GM12864 (cell line): ENCODE results near the gene TBC1D1.

Source experiments
- DNase-seq: peaks from one replicate; pipeline ENCODE4 v3.0.0-alpha.2; 2011; ENCODE audit warnings: low read depth
- H3K4me3 ChIP-seq: 2 replicates; pipeline ENCODE4 v1.5.1; 2011; ENCODE audit warnings: mild to moderate bottlenecking, low read depth, low read length, control low read depth
- CTCF ChIP-seq: IDR thresholded peaks from 2 replicates; pipeline ENCODE4 v1.5.1; 2011; ENCODE audit warnings: low read depth, mild to moderate bottlenecking, moderate library complexity, low read length, control low read depth, inconsistent platforms; ENCODE audit errors: missing control alignments

TBC1D1 gene

DNA sequence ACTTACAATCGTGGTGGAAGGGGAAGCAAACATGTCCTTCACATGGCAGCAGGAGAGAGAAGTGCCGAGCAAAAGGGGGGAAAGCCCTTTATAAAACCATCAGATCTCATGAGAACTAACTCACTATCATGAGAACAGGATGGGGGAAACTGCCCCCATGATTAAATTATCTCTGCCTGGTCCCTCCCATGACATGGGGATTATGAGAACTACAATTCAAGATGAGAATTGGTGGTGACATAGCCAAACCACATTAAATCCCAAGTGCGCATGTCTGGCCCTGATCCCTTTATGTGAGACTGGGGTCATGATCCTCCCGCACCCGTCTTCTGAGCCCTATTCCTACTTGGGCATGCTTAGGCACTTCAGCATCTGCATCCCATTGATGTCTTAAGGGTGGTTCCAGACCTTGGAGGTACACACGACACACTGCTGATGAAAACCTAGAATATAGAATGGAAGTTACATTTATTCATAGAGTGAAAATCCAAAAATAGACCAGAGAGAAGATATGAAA, 185.3 kb downstream of the TBC1D1 start:
- H3K4me3 ChIP-seq, result no peak overlapping the region
- no peak for DNase-seq
- TF ChIP-seq CTCF, result no peak

DNA sequence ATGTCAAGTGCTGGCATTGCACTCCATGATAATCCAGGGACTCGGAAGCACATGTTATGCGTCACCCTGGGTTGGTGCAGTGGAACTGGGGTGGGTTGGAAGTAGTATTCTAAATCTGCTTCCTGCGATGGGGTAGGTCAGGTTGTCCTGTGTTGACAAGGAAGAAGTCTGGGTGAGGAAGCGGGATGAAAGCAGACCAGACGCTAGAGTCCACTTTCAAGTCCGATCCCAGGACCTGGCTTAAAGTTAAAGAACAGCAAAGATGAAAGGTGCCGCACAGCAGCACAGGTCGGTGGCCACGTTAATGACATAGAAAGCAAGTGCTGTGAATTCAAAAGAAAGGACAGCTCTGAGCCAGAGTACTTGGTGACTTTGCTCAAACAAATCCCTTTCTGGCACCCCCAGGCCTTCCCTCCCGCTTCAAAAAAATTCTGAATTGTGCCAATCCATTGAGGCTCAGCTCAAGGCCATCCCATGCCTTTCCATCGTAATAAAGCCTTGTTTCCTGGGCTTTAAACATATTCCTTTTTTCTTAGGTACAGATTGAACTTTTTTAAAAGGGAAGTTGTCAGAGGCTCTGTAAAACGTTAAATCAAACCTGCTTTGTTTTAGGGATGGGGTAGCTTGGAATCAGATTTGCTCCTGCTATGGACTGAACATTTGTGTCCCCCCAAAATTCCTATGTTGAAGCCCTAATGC, 187.1 kb downstream of the TBC1D1 start:
- no peak for DNase-seq
- no peak overlapping the region for H3K4me3 ChIP-seq
- no peak for TF ChIP-seq CTCF

DNA sequence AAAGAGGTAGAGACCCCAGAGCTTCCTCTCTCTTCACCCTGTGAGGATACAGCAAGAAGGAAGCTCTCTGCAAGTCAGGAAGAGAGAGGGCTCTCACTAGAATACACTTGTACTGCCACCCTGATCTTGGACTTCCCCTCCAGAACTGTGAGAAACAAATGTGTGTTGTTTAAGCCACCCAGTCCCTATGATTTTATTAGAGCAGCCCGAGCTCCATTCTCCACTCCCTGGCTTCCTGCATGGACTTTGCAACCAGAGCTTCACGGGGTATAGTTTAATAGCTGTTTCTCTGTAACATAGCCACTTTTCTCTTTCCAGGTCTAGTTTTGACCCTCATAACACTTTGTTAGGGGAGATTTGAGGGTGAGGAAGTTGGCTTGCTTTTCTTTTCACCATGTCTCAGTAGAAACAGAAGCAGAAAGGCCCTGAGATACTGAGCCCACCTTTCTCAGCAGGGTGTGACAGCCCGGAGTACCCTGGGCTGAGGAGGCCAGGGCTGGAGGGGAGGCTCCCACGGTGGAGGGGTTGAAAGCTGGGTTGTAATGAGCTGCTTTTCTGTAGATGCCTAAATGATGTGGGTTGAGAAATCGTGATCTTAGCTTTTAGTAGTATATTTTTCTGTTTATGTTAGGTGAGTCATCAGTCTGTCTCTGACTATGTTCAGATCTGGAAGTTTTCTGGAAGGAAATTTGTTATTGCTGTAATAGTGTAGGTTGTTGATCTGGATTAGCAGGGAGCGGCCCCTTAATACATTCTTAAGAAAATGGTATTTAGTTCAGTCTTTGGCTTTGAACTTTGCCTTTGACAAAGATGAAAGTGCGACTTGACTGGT, 187.9 kb downstream of the TBC1D1 start:
- H3K4me3 ChIP-seq, result no peak overlapping the region
- no peak for DNase-seq
- TF ChIP-seq CTCF, result no peak

DNA sequence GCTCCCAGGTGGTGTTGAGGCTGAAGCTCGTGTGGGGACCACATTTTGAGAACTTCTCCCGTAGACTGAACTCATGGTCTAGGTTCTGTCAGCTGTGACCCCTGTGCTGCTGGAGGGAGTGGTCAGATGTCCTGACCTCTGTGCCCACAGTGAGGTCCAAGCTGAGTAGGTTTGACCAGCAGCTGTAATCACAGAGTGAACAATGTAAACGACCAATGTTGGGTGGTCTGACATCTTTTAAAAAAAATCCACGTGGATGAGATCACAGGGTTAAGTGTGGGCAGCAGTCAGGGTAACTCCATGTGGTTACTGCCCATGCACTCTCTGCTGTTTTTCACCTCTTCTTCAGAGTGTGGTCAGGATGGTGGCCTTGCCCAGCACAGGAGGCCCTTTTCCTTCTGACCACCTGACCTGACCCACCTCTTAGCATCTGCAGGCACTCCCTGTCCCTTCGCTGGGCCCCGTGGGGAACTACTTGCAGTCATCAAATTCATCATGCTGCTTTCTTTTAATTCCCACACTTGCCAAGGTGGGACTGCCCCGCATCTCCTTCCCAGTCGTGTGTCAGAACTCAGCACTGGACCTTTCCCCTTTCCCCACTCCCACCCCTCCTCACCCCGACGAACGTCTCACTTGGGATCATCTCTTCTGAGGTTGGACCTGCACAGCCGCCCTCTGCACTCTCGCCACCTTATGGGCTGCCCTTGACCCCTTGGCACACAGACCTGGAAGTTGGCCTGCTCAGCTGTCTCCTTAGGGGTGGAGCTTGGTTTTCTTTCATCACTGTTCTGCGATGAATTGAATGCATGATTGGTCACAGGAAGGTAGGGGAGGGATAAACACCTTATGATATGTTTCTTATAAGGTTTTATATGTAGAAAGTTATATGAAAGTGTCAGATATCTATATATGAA, 189.4 kb downstream of the TBC1D1 start:
- DNase-seq, result no peak
- H3K4me3 ChIP-seq, result no peak overlapping the region
- TF ChIP-seq CTCF, result no peak

GRCh38 chr4:38082021-38082420, 191.1 kb downstream of the TBC1D1 start:
- H3K4me3 ChIP-seq, result no peak overlapping the region
- TF ChIP-seq CTCF, result no peak
- DNase-seq, result no peak
